ENCODE results near the gene NAA25.
"Not testable (repeated sequence)": the region's sequence is repeated elsewhere in the genome, so short reads cannot be mapped to it uniquely, and the experiment has no call there.

The NAA25 gene

GRCh38 chr12:112036614-112037013 lies 72.0 kb downstream of the NAA25 start:
- peaks cover 91% of the 10 kb centered on the region for H3K36me3 ChIP-seq (ENCODE audit: control insufficient read depth, insufficient read depth, low read length)
- not testable (repeated sequence) for H3K9me3 ChIP-seq (ENCODE audit: control insufficient read depth, insufficient read depth, low read depth, low read length); H3K4me1 ChIP-seq (ENCODE audit: control insufficient read depth, insufficient read depth, low read length); H3K4me3 ChIP-seq (ENCODE audit: low read depth, low read length); H3K9ac ChIP-seq (ENCODE audit: low read length); H3K27ac ChIP-seq (ENCODE audit: low read depth, low read length); H3K27me3 ChIP-seq (ENCODE audit: control insufficient read depth, insufficient read depth, low read length)

GRCh38 chr12:112035219-112035785 lies 73.3 kb downstream of the NAA25 start:
- peaks cover 91% of the 10 kb centered on the region for H3K36me3 ChIP-seq (ENCODE audit: control insufficient read depth, insufficient read depth, low read length)
- H3K27ac ChIP-seq (ENCODE audit: low read depth, low read length), result no peak overlapping the region
- no peaks in the 10 kb centered on the region for H3K27me3 ChIP-seq (ENCODE audit: control insufficient read depth, insufficient read depth, low read length)
- H3K4me3 ChIP-seq (ENCODE audit: low read depth, low read length), result no peak overlapping the region
- no peaks in the 10 kb centered on the region for H3K9me3 ChIP-seq (ENCODE audit: control insufficient read depth, insufficient read depth, low read depth, low read length)
- H3K9ac ChIP-seq (ENCODE audit: low read length), result no peak overlapping the region
- peaks cover 9% of the 10 kb centered on the region; the same call in 1 of the 2 replicates for H3K4me1 ChIP-seq (ENCODE audit: control insufficient read depth, insufficient read depth, low read length)

GRCh38 chr12:112032292-112032691 lies 76.3 kb downstream of the NAA25 start:
- H3K27me3 ChIP-seq (ENCODE audit: control insufficient read depth, insufficient read depth, low read length), result no peaks in the 10 kb centered on the region
- no peak overlapping the region for H3K4me3 ChIP-seq (ENCODE audit: low read depth, low read length)
- no peak overlapping the region for H3K27ac ChIP-seq (ENCODE audit: low read depth, low read length)
- peaks cover 89% of the 10 kb centered on the region for H3K36me3 ChIP-seq (ENCODE audit: control insufficient read depth, insufficient read depth, low read length)
- no peak overlapping the region for H3K9ac ChIP-seq (ENCODE audit: low read length)
- peaks cover 9% of the 10 kb centered on the region; the same call in 1 of the 2 replicates for H3K4me1 ChIP-seq (ENCODE audit: control insufficient read depth, insufficient read depth, low read length)
- H3K9me3 ChIP-seq (ENCODE audit: control insufficient read depth, insufficient read depth, low read depth, low read length), result no peaks in the 10 kb centered on the region

- H3K27ac ChIP-seq (ENCODE audit: low read depth, low read length), result no peak overlapping the region
- peaks cover 9% of the 10 kb centered on the region; the same call in 1 of the 2 replicates for H3K4me1 ChIP-seq (ENCODE audit: control insufficient read depth, insufficient read depth, low read length)
- H3K4me3 ChIP-seq (ENCODE audit: low read depth, low read length), result no peak overlapping the region
- no peaks in the 10 kb centered on the region for H3K9me3 ChIP-seq (ENCODE audit: control insufficient read depth, insufficient read depth, low read depth, low read length)
- peaks cover 83% of the 10 kb centered on the region for H3K36me3 ChIP-seq (ENCODE audit: control insufficient read depth, insufficient read depth, low read length)
- no peak overlapping the region for H3K9ac ChIP-seq (ENCODE audit: low read length)
- no peaks in the 10 kb centered on the region for H3K27me3 ChIP-seq (ENCODE audit: control insufficient read depth, insufficient read depth, low read length)
Measured at GRCh38 chr12:112031472-112031871, 77.1 kb downstream of the NAA25 start.

- H3K27ac ChIP-seq (ENCODE audit: low read depth, low read length), result no peak overlapping the region
- peaks cover 75% of the 10 kb centered on the region for H3K36me3 ChIP-seq (ENCODE audit: control insufficient read depth, insufficient read depth, low read length)
- no peaks in the 10 kb centered on the region for H3K9me3 ChIP-seq (ENCODE audit: control insufficient read depth, insufficient read depth, low read depth, low read length)
- no peak overlapping the region for H3K9ac ChIP-seq (ENCODE audit: low read length)
- H3K4me3 ChIP-seq (ENCODE audit: low read depth, low read length), result no peak overlapping the region
- peaks cover 10% of the 10 kb centered on the region; the same call in 1 of the 2 replicates for H3K4me1 ChIP-seq (ENCODE audit: control insufficient read depth, insufficient read depth, low read length)
- no peaks in the 10 kb centered on the region for H3K27me3 ChIP-seq (ENCODE audit: control insufficient read depth, insufficient read depth, low read length)
Measured at GRCh38 chr12:112029301-112029700, 79.3 kb downstream of the NAA25 start.

GRCh38 chr12:112025808-112026375 lies 82.7 kb downstream of the NAA25 start:
- no peak overlapping the region for H3K9ac ChIP-seq (ENCODE audit: low read length)

GRCh38 chr12:112023759-112024396 lies 84.7 kb downstream of the NAA25 start:
- Histone ChIP-seq H3K9ac (ENCODE audit: low read length) (no peak overlapping the region), H3K4me1 (ENCODE audit: control insufficient read depth, insufficient read depth, low read length) (0 out of 2 replicates have a peak, but pooled peaks cover 9% of the 10 kb centered on the region), H3K27ac (ENCODE audit: low read depth, low read length) (no peak overlapping the region), H3K36me3 (ENCODE audit: control insufficient read depth, insufficient read depth, low read length) (peaks cover 77% of the 10 kb centered on the region), H3K9me3 (ENCODE audit: control insufficient read depth, insufficient read depth, low read depth, low read length) (no peaks in the 10 kb centered on the region), H3K4me3 (ENCODE audit: low read depth, low read length) (no peak overlapping the region), H3K27me3 (ENCODE audit: control insufficient read depth, insufficient read depth, low read length) (no peaks in the 10 kb centered on the region)

More at GRCh38 chr12:112025808-112026375, 82.7 kb downstream of the NAA25 start:
- no peak overlapping the region for H3K4me3 ChIP-seq (ENCODE audit: low read depth, low read length)
- H3K27ac ChIP-seq (ENCODE audit: low read depth, low read length), result no peak overlapping the region
- H3K36me3 ChIP-seq (ENCODE audit: control insufficient read depth, insufficient read depth, low read length), result peaks cover 74% of the 10 kb centered on the region
- H3K4me1 ChIP-seq (ENCODE audit: control insufficient read depth, insufficient read depth, low read length), result 0 out of 2 replicates have a peak, but pooled peaks cover 9% of the 10 kb centered on the region
- H3K27me3 ChIP-seq (ENCODE audit: control insufficient read depth, insufficient read depth, low read length), result no peaks in the 10 kb centered on the region
- H3K9me3 ChIP-seq (ENCODE audit: control insufficient read depth, insufficient read depth, low read depth, low read length), result no peaks in the 10 kb centered on the region

- no peak overlapping the region for H3K9ac ChIP-seq (ENCODE audit: low read length)
- no peak overlapping the region for H3K27ac ChIP-seq (ENCODE audit: low read depth, low read length)
- H3K27me3 ChIP-seq (ENCODE audit: control insufficient read depth, insufficient read depth, low read length), result no peaks in the 10 kb centered on the region
- no peaks in the 10 kb centered on the region for H3K9me3 ChIP-seq (ENCODE audit: control insufficient read depth, insufficient read depth, low read depth, low read length)
- H3K4me3 ChIP-seq (ENCODE audit: low read depth, low read length), result no peak overlapping the region
- 0 out of 2 replicates have a peak, but pooled peaks cover 9% of the 10 kb centered on the region for H3K4me1 ChIP-seq (ENCODE audit: control insufficient read depth, insufficient read depth, low read length)
- H3K36me3 ChIP-seq (ENCODE audit: control insufficient read depth, insufficient read depth, low read length), result peaks cover 71% of the 10 kb centered on the region
Measured at GRCh38 chr12:112022241-112023016, 86.2 kb downstream of the NAA25 start.

- Histone ChIP-seq H3K9ac (ENCODE audit: low read length) (no peak overlapping the region), H3K9me3 (ENCODE audit: control insufficient read depth, insufficient read depth, low read depth, low read length) (no peaks in the 10 kb centered on the region), H3K27ac (ENCODE audit: low read depth, low read length) (no peak overlapping the region), H3K4me1 (ENCODE audit: control insufficient read depth, insufficient read depth, low read length) (0 out of 2 replicates have a peak, but pooled peaks cover 6% of the 10 kb centered on the region), H3K4me3 (ENCODE audit: low read depth, low read length) (no peak overlapping the region), H3K36me3 (ENCODE audit: control insufficient read depth, insufficient read depth, low read length) (peaks cover 76% of the 10 kb centered on the region), H3K27me3 (ENCODE audit: control insufficient read depth, insufficient read depth, low read length) (no peaks in the 10 kb centered on the region)
Measured at GRCh38 chr12:112020947-112021457, 87.6 kb downstream of the NAA25 start.

GRCh38 chr12:112018571-112019237 lies 89.9 kb downstream of the NAA25 start:
- no peaks in the 10 kb centered on the region for H3K27me3 ChIP-seq (ENCODE audit: control insufficient read depth, insufficient read depth, low read length)
- no peak overlapping the region for H3K27ac ChIP-seq (ENCODE audit: low read depth, low read length)
- peaks cover 5% of the 10 kb centered on the region for H3K4me1 ChIP-seq (ENCODE audit: control insufficient read depth, insufficient read depth, low read length)
- H3K9me3 ChIP-seq (ENCODE audit: control insufficient read depth, insufficient read depth, low read depth, low read length), result no peaks in the 10 kb centered on the region
- H3K4me3 ChIP-seq (ENCODE audit: low read depth, low read length), result no peak overlapping the region
- H3K9ac ChIP-seq (ENCODE audit: low read length), result no peak overlapping the region
- peaks cover 72% of the 10 kb centered on the region for H3K36me3 ChIP-seq (ENCODE audit: control insufficient read depth, insufficient read depth, low read length)

Data from HUES6 (cell line).